Smooth muscle cell (in vitro differentiated cells): ENCODE results near the gene OR9G1. TPM values are rescaled to one million over a fixed set of nuclear protein-coding genes. Genes with fewer than 3 reads are reported as not detected.

ENCODE experiments used
- DNase-seq: peaks from one replicate; lab custom pipeline; 2025; ENCODE audit not compliant: unreplicated experiment; lab: John Stamatoyannopoulos, UW
- H2AFZ ChIP-seq: fragments of 200-600 bp; sonication (generic); 2 replicates; pipeline ENCODE4 v1.6.0; 2016; ENCODE audit warnings: antibody characterized with exemption, low read depth, mild to moderate bottlenecking
- H3F3A ChIP-seq: fragments of 200-600 bp; sonication (generic); 2 replicates; pipeline ENCODE4 v1.6.0; 2017; ENCODE audit warnings: antibody characterized with exemption, low read depth
- H3K27ac ChIP-seq: fragments of 200-600 bp; sonication (generic); 2 replicates; pipeline ENCODE4 v1.5.1; 2016; ENCODE audit warnings: low read depth, mild to moderate bottlenecking
- H3K27me3 ChIP-seq: fragments of 200-600 bp; sonication (generic); 2 replicates; pipeline ENCODE4 v1.6.1; 2016; ENCODE audit warnings: low read depth, mild to moderate bottlenecking
- H3K36me3 ChIP-seq: fragments of 200-600 bp; sonication (generic); 2 replicates; pipeline ENCODE4 v1.5.1; 2016; ENCODE audit warnings: low read depth
- H3K4me1 ChIP-seq: fragments of 200-600 bp; sonication (generic); 2 replicates; pipeline ENCODE4 v1.5.1; 2016; ENCODE audit warnings: low read depth
- H3K4me2 ChIP-seq: fragments of 200-600 bp; sonication (generic); 2 replicates; pipeline ENCODE4 v1.6.0; 2016; ENCODE audit warnings: mild to moderate bottlenecking
- H3K4me3 ChIP-seq: fragments of 200-600 bp; sonication (generic); 2 replicates; pipeline ENCODE4 v1.5.1; 2016; ENCODE audit warnings: mild to moderate bottlenecking
- H3K79me2 ChIP-seq: fragments of 200-600 bp; sonication (generic); 2 replicates; pipeline ENCODE4 v1.6.0; 2016; ENCODE audit warnings: low read depth, mild to moderate bottlenecking
- H3K9ac ChIP-seq: fragments of 200-600 bp; sonication (generic); 2 replicates; pipeline ENCODE4 v1.6.0; 2016; ENCODE audit warnings: low read depth
- H3K9me3 ChIP-seq: fragments of 200-600 bp; sonication (generic); replicated peaks from 2 replicates; pipeline ENCODE4 v1.5.1; 2016; ENCODE audit warnings: low read depth
- H4K20me1 ChIP-seq: fragments of 200-600 bp; sonication (generic); 2 replicates; pipeline ENCODE4 v1.6.0; 2016; ENCODE audit warnings: low read depth
- WGBS: methylation state at CpG from one replicate; pipeline ENCODE4 v1.1.7; 2016; ENCODE audit warnings: low lambda C conversion rate; 5-methylcytosine and 5-hydroxymethylcytosine counted together
- polyA plus RNA-seq: library from polyadenylated mRNA; unstranded; fragments of >200 nt; fragmentation: Nextera tagmentation; extraction: Ambion mirVana; gene quantifications from 2 replicates; pipeline ENCODE4 v1.2.1, GENCODE V29; 2016
- total RNA-seq: library from RNA; depleted of rRNA; stranded (reverse); fragments of >200 nt; gene quantifications from 2 replicates; pipeline ENCODE4 v1.2.3, GENCODE V29; 2014
- TF ChIP-seq, protein P1 (sequence below): fragments of 200-600 bp; sonication (generic); IDR thresholded peaks from 2 replicates; pipeline ENCODE4 v1.5.1; 2017; ENCODE audit warnings: borderline replicate concordance, mild to moderate bottlenecking, antibody characterized with exemption; ENCODE audit not compliant: insufficient read depth, poor library complexity, severe bottlenecking

The OR9G1 gene
- total RNA-seq (not detected in 2 replicates), polyA plus RNA-seq (not detected in 2 replicates)

GRCh38 chr11:56698795-56699194, at the start of gene OR9G1:
TSS of gene OR9G1 (plus strand) at chr11:56699095. CDS start at chr11:56700388, 1,293 bp downstream.
- TF ChIP-seq, protein P1, sequence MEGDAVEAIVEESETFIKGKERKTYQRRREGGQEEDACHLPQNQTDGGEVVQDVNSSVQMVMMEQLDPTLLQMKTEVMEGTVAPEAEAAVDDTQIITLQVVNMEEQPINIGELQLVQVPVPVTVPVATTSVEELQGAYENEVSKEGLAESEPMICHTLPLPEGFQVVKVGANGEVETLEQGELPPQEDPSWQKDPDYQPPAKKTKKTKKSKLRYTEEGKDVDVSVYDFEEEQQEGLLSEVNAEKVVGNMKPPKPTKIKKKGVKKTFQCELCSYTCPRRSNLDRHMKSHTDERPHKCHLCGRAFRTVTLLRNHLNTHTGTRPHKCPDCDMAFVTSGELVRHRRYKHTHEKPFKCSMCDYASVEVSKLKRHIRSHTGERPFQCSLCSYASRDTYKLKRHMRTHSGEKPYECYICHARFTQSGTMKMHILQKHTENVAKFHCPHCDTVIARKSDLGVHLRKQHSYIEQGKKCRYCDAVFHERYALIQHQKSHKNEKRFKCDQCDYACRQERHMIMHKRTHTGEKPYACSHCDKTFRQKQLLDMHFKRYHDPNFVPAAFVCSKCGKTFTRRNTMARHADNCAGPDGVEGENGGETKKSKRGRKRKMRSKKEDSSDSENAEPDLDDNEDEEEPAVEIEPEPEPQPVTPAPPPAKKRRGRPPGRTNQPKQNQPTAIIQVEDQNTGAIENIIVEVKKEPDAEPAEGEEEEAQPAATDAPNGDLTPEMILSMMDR, result no peak
- H3K27me3 ChIP-seq, result no peaks in the 10 kb centered on the region
- no peak within 1 kb of the TSS for H3K9ac ChIP-seq
- 95% methylated on average over 1 of the region's 1 CpG for WGBS
- no peaks in the 10 kb centered on the region for H3K36me3 ChIP-seq
- no peak for DNase-seq
- H3K4me3 ChIP-seq, result no peak within 1 kb of the TSS
- no peaks in the 10 kb centered on the region for H4K20me1 ChIP-seq
- no peak within 1 kb of the TSS for H2AFZ ChIP-seq
- H3K4me2 ChIP-seq, result no peak within 1 kb of the TSS
- H3K9me3 ChIP-seq, result no peaks in the 10 kb centered on the region
- no peaks in the 10 kb centered on the region for H3F3A ChIP-seq
- no peaks in the 10 kb centered on the region for H3K79me2 ChIP-seq
- H3K27ac ChIP-seq, result no peak within 1 kb of the TSS
- no peaks in the 10 kb centered on the region for H3K4me1 ChIP-seq

DNA sequence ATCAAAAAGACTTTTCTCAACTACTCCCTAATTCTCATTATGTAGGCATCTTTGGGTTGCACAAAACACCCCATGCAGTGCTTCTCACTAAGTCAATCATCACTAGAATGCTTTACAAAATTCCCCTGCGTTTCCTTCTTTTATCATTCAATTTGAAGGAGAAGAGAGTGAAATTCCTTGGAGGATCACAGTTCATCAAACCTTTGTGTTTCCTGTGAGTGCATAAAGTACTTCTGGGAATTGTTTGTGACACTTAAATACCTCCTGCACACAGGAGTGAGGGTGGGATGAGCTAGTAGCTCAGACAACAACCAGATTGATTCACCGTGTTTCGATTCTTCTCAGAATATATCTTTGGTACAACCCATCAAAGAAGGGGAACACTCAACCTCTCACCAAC, 39.1 kb upstream of the OR9G1 start:
- no peak overlapping the region for H3K4me2 ChIP-seq
- no peaks in the 10 kb centered on the region for H3K36me3 ChIP-seq
- 17% methylated on average over 3 of the region's 3 CpGs for WGBS
- no peak overlapping the region for H3K4me3 ChIP-seq
- DNase-seq, result no peak
- H3K9ac ChIP-seq, result no peak overlapping the region
- no peaks in the 10 kb centered on the region for H3K9me3 ChIP-seq
- TF ChIP-seq, protein P1, result no peak
- no peaks in the 10 kb centered on the region for H3F3A ChIP-seq
- H4K20me1 ChIP-seq, result no peaks in the 10 kb centered on the region
- no peaks in the 10 kb centered on the region for H3K79me2 ChIP-seq
- no peak overlapping the region for H3K27ac ChIP-seq
- no peaks in the 10 kb centered on the region for H3K27me3 ChIP-seq
- H3K4me1 ChIP-seq, result peaks cover 11% of the 10 kb centered on the region
- no peak overlapping the region for H2AFZ ChIP-seq

GRCh38 chr11:56663386-56663785, 35.5 kb upstream of the OR9G1 start, which contains the start of gene OR5AR1:
TSS of gene OR5AR1 (plus strand) at chr11:56663686. CDS start at chr11:56663686, 0 bp downstream.
- no peak within 1 kb of the TSS for H3K4me2 ChIP-seq
- peaks cover 11% of the 10 kb centered on the region for H3K4me1 ChIP-seq
- WGBS, result 86% methylated on average over 2 of the region's 2 CpGs
- no peak within 1 kb of the TSS for H3K9ac ChIP-seq
- TF ChIP-seq, protein P1, result no peak
- H3K27ac ChIP-seq, result no peak within 1 kb of the TSS
- DNase-seq, result no peak
- no peaks in the 10 kb centered on the region for H3K27me3 ChIP-seq
- H2AFZ ChIP-seq, result no peak within 1 kb of the TSS
- no peaks in the 10 kb centered on the region for H4K20me1 ChIP-seq
- no peaks in the 10 kb centered on the region for H3K9me3 ChIP-seq
- H3K4me3 ChIP-seq, result no peak within 1 kb of the TSS
- H3K36me3 ChIP-seq, result no peaks in the 10 kb centered on the region
- no peaks in the 10 kb centered on the region for H3F3A ChIP-seq
- no peaks in the 10 kb centered on the region for H3K79me2 ChIP-seq

GRCh38 chr11:56670984-56671383, 27.9 kb upstream of the OR9G1 start:
- H3F3A ChIP-seq, result no peaks in the 10 kb centered on the region
- H3K36me3 ChIP-seq, result no peaks in the 10 kb centered on the region

More at GRCh38 chr11:56670984-56671383, 27.9 kb upstream of the OR9G1 start:
- TF ChIP-seq, protein P1, result no peak
- Histone ChIP-seq H3K27me3 (no peaks in the 10 kb centered on the region), H3K27ac (no peak overlapping the region), H3K4me3 (no peak overlapping the region), H3K4me2 (no peak overlapping the region), H3K9ac (no peak overlapping the region), H2AFZ (no peak overlapping the region), H3K79me2 (no peaks in the 10 kb centered on the region), H4K20me1 (no peaks in the 10 kb centered on the region), H3K9me3 (no peaks in the 10 kb centered on the region), H3K4me1 (no peaks in the 10 kb centered on the region)
- DNase-seq, result no peak
- WGBS, result 77% methylated on average over 2 of the region's 2 CpGs
